ENCODE measurements around the gene CCN5. TPM values are rescaled to one million over a fixed set of nuclear protein-coding genes. Genes with fewer than 3 reads are reported as not detected.

Gene CCN5
- total and polyA plus RNA-seq, 4 donors: 59.4 to 186 (median 115) TPM

Other genes starting within 250 kb of the CCN5 start
- 10 to 100 TPM in 1 of 2 donors, 1 to 10 TPM in 1; 7.6 to 11.8 TPM for gene TTPAL, start 239.5 kb upstream of the CCN5 start, total RNA-seq
- gene TTPAL, start 239.5 kb upstream of the CCN5 start, polyA plus RNA-seq: 1 to 10 TPM; 1.8 to 4.2 TPM
- gene SERINC3, start 193.3 kb upstream of the CCN5 start, total RNA-seq: 100 to 1,000 TPM; 131 to 134 TPM
- gene SERINC3, start 193.3 kb upstream of the CCN5 start, polyA plus RNA-seq: 10 to 100 TPM; 47.1 to 77.7 TPM
- 10 to 100 TPM; 80.9 to 85.0 TPM for gene PKIG, start 132.8 kb upstream of the CCN5 start, total RNA-seq
- 100 to 1,000 TPM; 190 to 247 TPM for gene PKIG, start 132.8 kb upstream of the CCN5 start, polyA plus RNA-seq
- gene ADA, start 63.7 kb upstream of the CCN5 start, total RNA-seq: 10 to 100 TPM in 1 of 2 donors, 1 to 10 TPM in 1; 6.1 to 16.4 TPM
- gene ADA, start 63.7 kb upstream of the CCN5 start, polyA plus RNA-seq: 10 to 100 TPM in 1 of 2 donors, 1 to 10 TPM in 1; 2.8 to 15.3 TPM
- 10 to 100 TPM in 1 of 2 donors, 1 to 10 TPM in 1; 5.0 to 16.1 TPM for gene KCNK15, start 30.5 kb downstream of the CCN5 start, total RNA-seq
- 1 to 10 TPM; 2.3 to 6.8 TPM for gene KCNK15, start 30.5 kb downstream of the CCN5 start, polyA plus RNA-seq
- 10 to 100 TPM in 1 of 2 donors, 1 to 10 TPM in 1; 2.8 to 16.6 TPM for gene RIMS4, start 95.2 kb downstream of the CCN5 start, total RNA-seq
- gene RIMS4, start 95.2 kb downstream of the CCN5 start, polyA plus RNA-seq: 1 to 10 TPM in 1 of 2 donors, under 1 TPM in 1; 0.46 to 2.3 TPM
- 100 to 1,000 TPM; 166 to 167 TPM for gene YWHAB, start 170.3 kb downstream of the CCN5 start, total RNA-seq
- 100 to 1,000 TPM; 105 to 117 TPM for gene YWHAB, start 170.3 kb downstream of the CCN5 start, polyA plus RNA-seq
- gene PABPC1L, start 194.7 kb downstream of the CCN5 start, total RNA-seq: 10 to 100 TPM; 21.6 to 27.2 TPM
- gene PABPC1L, start 194.7 kb downstream of the CCN5 start, polyA plus RNA-seq: 10 to 100 TPM in 1 of 2 donors, 1 to 10 TPM in 1; 1.4 to 77.2 TPM
- gene TOMM34, start 245.0 kb downstream of the CCN5 start, total RNA-seq: 10 to 100 TPM; 11.6 to 13.4 TPM
- gene TOMM34, start 245.0 kb downstream of the CCN5 start, polyA plus RNA-seq: 1 to 10 TPM; 5.1 to 7.9 TPM